MM.1S (cell line): ENCODE data around the gene TUBGCP2.

Source experiments
- DNase-seq: peaks from one replicate; pipeline ENCODE4 v3.0.0-alpha.2; 2015
- H2AFZ ChIP-seq: fragments of 300-600 bp; sonication (generic); 2 replicates; pipeline ENCODE4 v1.6.0; 2016; ENCODE audit warnings: antibody characterized with exemption, low read length
- H3F3A ChIP-seq: fragments of 300-600 bp; sonication (generic); 2 replicates; pipeline ENCODE4 v1.6.1; 2016; ENCODE audit warnings: mild to moderate bottlenecking, antibody characterized with exemption, low read length, moderate library complexity, mixed read lengths; ENCODE audit not compliant: insufficient read depth
- H3K27ac ChIP-seq: fragments of 300-600 bp; sonication (generic); 2 replicates; pipeline ENCODE4 v1.5.1; 2016; ENCODE audit warnings: mild to moderate bottlenecking, low read length
- H3K27me3 ChIP-seq: fragments of 300-600 bp; sonication (generic); replicated peaks from 2 replicates; pipeline ENCODE4 v1.6.0; 2016; ENCODE audit warnings: low read length; ENCODE audit not compliant: insufficient read depth
- H3K36me3 ChIP-seq: fragments of 300-600 bp; sonication (generic); replicated peaks from 2 replicates; pipeline ENCODE4 v1.6.1; 2016; ENCODE audit warnings: mild to moderate bottlenecking, low read length, mixed read lengths; ENCODE audit not compliant: insufficient read depth
- H3K4me1 ChIP-seq: fragments of 300-600 bp; sonication (generic); 2 replicates; pipeline ENCODE4 v1.6.1; 2016; ENCODE audit warnings: low read length, mixed read lengths
- H3K4me2 ChIP-seq: fragments of 300-600 bp; sonication (generic); 2 replicates; pipeline ENCODE4 v1.6.0; 2016; ENCODE audit warnings: low read depth, low read length
- H3K4me3 ChIP-seq: fragments of 300-600 bp; sonication (generic); 2 replicates; pipeline ENCODE4 v1.5.1; 2016; ENCODE audit warnings: low read length, mixed read lengths
- H3K79me2 ChIP-seq: fragments of 300-600 bp; sonication (generic); 2 replicates; pipeline ENCODE4 v1.6.1; 2016; ENCODE audit warnings: mixed run types, low read length, mixed read lengths
- H3K9ac ChIP-seq: fragments of 300-600 bp; sonication (generic); 2 replicates; pipeline ENCODE4 v1.6.1; 2016; ENCODE audit warnings: low read length, mixed read lengths
- H3K9me2 ChIP-seq: fragments of 300-600 bp; sonication (generic); replicated peaks from 2 replicates; pipeline ENCODE4 v1.6.1; 2016; ENCODE audit warnings: mild to moderate bottlenecking, low read length, mixed read lengths; ENCODE audit not compliant: insufficient read depth
- H3K9me3 ChIP-seq: fragments of 300-600 bp; sonication (generic); replicated peaks from 2 replicates; pipeline ENCODE4 v1.6.1; 2016; ENCODE audit warnings: mild to moderate bottlenecking, low read length, mixed read lengths; ENCODE audit not compliant: insufficient read depth
- H4K20me1 ChIP-seq: fragments of 300-600 bp; sonication (generic); 2 replicates; pipeline ENCODE4 v1.6.1; 2016; ENCODE audit warnings: mild to moderate bottlenecking, low read length, moderate library complexity, mixed read lengths; ENCODE audit not compliant: insufficient read depth
- EZH2 ChIP-seq: fragments of 300-600 bp; sonication (generic); optimal IDR thresholded peaks from 2 replicates; pipeline ENCODE3; 2017; ENCODE audit warnings: low read depth, mild to moderate bottlenecking, antibody characterized with exemption, low read length, mixed read lengths
- EZH2phosphoT487 ChIP-seq: fragments of 300-600 bp; sonication (generic); IDR thresholded peaks from 2 replicates; pipeline ENCODE4 v1.6.1; 2018; ENCODE audit warnings: antibody characterized with exemption, low read length
- TF ChIP-seq, protein P1 (sequence below): fragments of 300-600 bp; sonication (generic); IDR thresholded peaks from 2 replicates; pipeline ENCODE4 v1.5.1; 2016; ENCODE audit warnings: antibody characterized with exemption, low read length, mixed read lengths

The TUBGCP2 gene

DNA sequence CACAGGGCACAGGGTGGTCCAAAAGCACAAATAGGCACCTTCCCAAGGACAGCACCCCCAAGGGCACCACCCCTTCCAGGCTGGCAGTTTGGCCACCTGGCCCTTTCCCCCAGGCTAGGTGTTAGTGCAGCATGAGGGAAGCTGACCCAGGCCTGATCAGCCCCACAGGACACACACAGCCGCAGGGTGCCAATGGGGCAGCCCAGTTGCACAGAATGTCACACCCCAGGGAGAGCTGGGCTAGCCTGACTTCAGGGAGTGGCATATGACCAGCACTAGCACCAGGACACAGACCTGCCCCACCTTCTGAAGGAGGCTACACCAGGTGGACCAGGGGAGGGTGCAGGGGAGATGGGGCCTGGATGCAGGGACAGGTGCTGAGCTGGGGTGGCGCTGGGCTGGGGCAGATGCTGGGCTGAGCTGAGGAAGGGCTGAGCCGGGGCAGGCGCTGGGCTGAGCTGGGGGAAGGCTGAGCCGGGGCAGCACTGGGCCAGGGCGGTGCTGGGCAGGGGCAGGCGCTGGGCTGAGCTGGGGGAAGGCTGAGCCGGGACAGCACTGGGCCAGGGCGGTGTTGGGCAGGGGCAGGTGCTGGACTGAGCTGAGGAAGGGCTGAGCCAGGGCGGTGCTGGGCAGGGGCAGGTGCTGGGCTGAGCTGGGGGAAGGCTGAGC is 28.1 kb downstream of the TUBGCP2 start:
- TF ChIP-seq, protein P1, sequence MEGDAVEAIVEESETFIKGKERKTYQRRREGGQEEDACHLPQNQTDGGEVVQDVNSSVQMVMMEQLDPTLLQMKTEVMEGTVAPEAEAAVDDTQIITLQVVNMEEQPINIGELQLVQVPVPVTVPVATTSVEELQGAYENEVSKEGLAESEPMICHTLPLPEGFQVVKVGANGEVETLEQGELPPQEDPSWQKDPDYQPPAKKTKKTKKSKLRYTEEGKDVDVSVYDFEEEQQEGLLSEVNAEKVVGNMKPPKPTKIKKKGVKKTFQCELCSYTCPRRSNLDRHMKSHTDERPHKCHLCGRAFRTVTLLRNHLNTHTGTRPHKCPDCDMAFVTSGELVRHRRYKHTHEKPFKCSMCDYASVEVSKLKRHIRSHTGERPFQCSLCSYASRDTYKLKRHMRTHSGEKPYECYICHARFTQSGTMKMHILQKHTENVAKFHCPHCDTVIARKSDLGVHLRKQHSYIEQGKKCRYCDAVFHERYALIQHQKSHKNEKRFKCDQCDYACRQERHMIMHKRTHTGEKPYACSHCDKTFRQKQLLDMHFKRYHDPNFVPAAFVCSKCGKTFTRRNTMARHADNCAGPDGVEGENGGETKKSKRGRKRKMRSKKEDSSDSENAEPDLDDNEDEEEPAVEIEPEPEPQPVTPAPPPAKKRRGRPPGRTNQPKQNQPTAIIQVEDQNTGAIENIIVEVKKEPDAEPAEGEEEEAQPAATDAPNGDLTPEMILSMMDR = no peak
- TF ChIP-seq EZH2 (no peak), EZH2phosphoT487 (no peak)
- Histone ChIP-seq H3K9ac (no peak overlapping the region), H2AFZ (no peak overlapping the region), H3K27me3 (no peaks in the 10 kb centered on the region), H3K4me2 (no peak overlapping the region), H3K9me3 (no peaks in the 10 kb centered on the region), H3K4me3 (no peak overlapping the region), H3F3A (peaks cover 29% of the 10 kb centered on the region), H3K4me1 (peaks cover 27% of the 10 kb centered on the region), H3K27ac (no peak overlapping the region), H3K79me2 (peaks cover 11% of the 10 kb centered on the region), H4K20me1 (no peaks in the 10 kb centered on the region), H3K36me3 (peaks cover 6% of the 10 kb centered on the region; the same call in 1 of the 2 replicates), H3K9me2 (no peaks in the 10 kb centered on the region)
- DNase-seq = no peak

DNA sequence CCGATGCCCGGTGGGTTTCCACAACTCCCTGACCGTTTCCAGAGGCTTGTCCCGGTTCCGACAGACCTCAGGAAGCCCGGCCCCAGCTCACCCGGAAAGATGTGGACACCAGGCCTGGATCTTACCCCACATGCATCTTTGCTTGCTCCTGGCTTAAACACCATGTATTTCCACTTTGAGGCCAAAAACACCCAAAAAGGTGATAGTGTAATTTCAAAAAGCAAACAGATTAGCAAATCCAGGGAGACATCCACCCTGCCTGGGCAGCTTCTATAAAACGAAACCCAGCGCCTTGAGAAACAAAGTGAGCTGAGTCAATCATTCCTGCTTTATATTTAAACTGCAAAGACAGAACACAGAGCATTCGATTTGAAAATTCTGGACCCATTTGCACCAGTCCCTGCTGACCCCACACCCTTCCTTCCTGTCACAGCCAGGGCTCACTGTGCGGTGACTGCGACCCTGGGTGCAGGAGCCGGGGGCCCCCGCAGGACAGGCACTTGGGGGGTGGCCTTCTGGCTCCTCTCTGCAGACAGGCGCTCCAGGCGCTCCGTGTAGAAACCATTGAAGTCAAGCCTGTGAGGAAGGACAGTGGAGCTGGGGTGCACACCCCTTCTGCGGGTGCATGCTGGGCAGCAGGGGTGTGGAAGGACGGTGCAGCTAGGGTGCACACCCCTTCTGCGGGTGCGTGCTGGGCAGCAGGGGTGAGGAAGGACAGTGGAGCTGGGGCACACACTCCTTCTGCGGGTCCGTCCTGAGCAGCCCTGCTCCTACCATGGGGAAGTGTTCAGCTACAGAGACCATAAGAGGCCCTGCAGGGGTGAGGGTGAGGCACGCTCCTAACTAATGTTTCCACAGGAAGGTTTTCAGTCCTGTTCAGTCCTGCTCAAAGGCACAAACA is 29.1 kb downstream of the TUBGCP2 start:
- peaks cover 27% of the 10 kb centered on the region for H3K4me1 ChIP-seq
- no peak overlapping the region for H3K4me2 ChIP-seq
- peak; percentile 2 for DNase-seq
- H3K36me3 ChIP-seq = 0 out of 2 replicates have a peak, but pooled peaks cover 3% of the 10 kb centered on the region
- no peaks in the 10 kb centered on the region for H3K9me2 ChIP-seq
- no peaks in the 10 kb centered on the region for H3K9me3 ChIP-seq
- TF ChIP-seq EZH2 (no peak), EZH2phosphoT487 (no peak)
- TF ChIP-seq, protein P1 = no peak
- peaks cover 35% of the 10 kb centered on the region for H3F3A ChIP-seq
- no peaks in the 10 kb centered on the region for H3K27me3 ChIP-seq
- no peak overlapping the region for H3K4me3 ChIP-seq
- no peak overlapping the region for H3K9ac ChIP-seq
- peaks cover 20% of the 10 kb centered on the region for H3K79me2 ChIP-seq
- no peak overlapping the region for H3K27ac ChIP-seq
- no peak overlapping the region for H2AFZ ChIP-seq
- no peaks in the 10 kb centered on the region for H4K20me1 ChIP-seq

DNA sequence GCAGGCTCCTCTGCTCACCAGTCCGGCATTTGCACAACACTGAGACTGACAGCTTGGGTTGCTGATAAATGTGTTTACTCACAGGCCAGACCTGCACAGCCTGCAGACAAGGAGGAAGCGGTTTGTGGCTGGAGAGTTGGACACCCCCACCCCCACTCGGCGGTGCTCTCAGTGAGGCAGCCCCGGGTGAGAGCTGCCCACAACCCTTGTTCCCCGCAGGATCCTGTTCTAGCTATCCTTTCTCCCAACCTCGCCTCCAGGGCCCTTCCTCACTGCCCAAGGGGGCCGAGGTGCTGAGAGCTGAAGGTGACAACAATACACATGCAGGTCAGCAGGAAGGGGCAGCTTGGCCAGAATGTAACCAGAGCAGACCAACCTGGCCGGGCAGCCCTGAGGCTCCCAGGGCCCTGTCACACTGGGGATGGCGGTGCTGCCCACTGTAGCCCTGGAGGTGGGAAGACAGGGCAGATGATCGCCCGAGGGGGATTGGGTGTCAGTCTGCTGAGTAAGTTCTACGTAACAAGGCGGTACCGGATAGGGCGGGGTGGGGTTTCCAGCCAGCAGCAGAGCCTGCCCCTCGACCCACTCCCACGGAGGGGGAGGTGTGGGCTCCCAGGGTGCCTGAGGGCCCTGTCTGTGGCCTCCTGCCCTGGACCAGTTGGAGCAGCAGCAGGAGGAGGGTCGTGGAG is 30.0 kb downstream of the TUBGCP2 start:
- no peaks in the 10 kb centered on the region for H4K20me1 ChIP-seq
- no peaks in the 10 kb centered on the region for H3K36me3 ChIP-seq
- peaks cover 27% of the 10 kb centered on the region for H3K4me1 ChIP-seq
- peaks cover 28% of the 10 kb centered on the region for H3K79me2 ChIP-seq
- peaks cover 35% of the 10 kb centered on the region for H3F3A ChIP-seq
- peak; percentile 91 for DNase-seq
- no peak overlapping the region for H3K4me3 ChIP-seq
- H3K27ac ChIP-seq = peak overlapping the region; percentile 89
- no peaks in the 10 kb centered on the region for H3K9me3 ChIP-seq
- H3K9ac ChIP-seq = peak overlapping the region; percentile 41; the same call in 1 of the 2 replicates
- TF ChIP-seq EZH2 (no peak), EZH2phosphoT487 (no peak)
- TF ChIP-seq, protein P1 = no peak
- peak overlapping the region; percentile 93 for H3K4me2 ChIP-seq
- 0 out of 2 replicates have a peak overlapping the region, but pooled peaks have one; percentile 37 for H2AFZ ChIP-seq
- no peaks in the 10 kb centered on the region for H3K27me3 ChIP-seq
- H3K9me2 ChIP-seq = no peaks in the 10 kb centered on the region
